Astrocyte of the cerebellum (primary cell): ENCODE measurements around the gene KIR3DL3.
"Not testable (repeated sequence)": the region's sequence is repeated elsewhere in the genome, so short reads cannot be mapped to it uniquely, and the experiment has no call there.

Experiments used
- DNase-seq: peaks from one replicate; pipeline ENCODE4 v3.0.0-alpha.2; 2011; ENCODE audit warnings: low read depth
- H3K4me3 ChIP-seq: 2 replicates; pipeline ENCODE4 v1.5.1; 2011; ENCODE audit warnings: mild to moderate bottlenecking, low read depth, low read length, moderate library complexity
- in situ Hi-C: cut with HindIII; loops from 2 replicates; pipeline ENCODE4 v1.10.0; 2017; ENCODE audit warnings: low sequenced_read_pairs
- TF ChIP-seq, protein P1 (sequence below): IDR thresholded peaks from 2 replicates; pipeline ENCODE4 v1.5.1; 2012; ENCODE audit warnings: low read length, low read depth, moderate library complexity, mild to moderate bottlenecking; ENCODE audit errors: missing control alignments

The KIR3DL3 gene

DNA sequence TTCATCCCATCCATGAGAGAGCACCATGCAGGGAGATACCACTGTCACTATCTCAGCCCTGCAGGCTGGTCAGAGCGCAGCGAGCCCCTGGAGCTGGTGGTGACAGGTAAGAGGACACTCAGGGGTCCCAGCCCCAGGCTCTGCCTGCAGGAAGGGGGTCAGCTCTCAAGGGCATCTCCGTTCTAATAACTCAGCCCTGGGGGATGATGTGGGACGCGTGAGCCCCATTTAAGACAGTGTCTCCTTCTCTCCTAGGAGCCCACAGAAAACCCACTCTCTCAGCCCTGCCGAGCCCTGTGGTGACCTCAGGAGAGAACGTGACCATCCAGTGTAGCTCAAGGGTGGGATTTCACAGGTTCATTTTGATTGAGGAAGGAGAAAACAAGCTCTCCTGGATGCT lies 15.5 kb upstream of the KIR3DL3 start:
- no peak for DNase-seq
- in situ Hi-C loops, result no loop called here
- TF ChIP-seq, protein P1, sequence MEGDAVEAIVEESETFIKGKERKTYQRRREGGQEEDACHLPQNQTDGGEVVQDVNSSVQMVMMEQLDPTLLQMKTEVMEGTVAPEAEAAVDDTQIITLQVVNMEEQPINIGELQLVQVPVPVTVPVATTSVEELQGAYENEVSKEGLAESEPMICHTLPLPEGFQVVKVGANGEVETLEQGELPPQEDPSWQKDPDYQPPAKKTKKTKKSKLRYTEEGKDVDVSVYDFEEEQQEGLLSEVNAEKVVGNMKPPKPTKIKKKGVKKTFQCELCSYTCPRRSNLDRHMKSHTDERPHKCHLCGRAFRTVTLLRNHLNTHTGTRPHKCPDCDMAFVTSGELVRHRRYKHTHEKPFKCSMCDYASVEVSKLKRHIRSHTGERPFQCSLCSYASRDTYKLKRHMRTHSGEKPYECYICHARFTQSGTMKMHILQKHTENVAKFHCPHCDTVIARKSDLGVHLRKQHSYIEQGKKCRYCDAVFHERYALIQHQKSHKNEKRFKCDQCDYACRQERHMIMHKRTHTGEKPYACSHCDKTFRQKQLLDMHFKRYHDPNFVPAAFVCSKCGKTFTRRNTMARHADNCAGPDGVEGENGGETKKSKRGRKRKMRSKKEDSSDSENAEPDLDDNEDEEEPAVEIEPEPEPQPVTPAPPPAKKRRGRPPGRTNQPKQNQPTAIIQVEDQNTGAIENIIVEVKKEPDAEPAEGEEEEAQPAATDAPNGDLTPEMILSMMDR, result no peak
- no peak overlapping the region for H3K4me3 ChIP-seq

- no peak overlapping the region for H3K4me3 ChIP-seq
- no peak for DNase-seq
- TF ChIP-seq, protein P1, result no peak
- in situ Hi-C loops, result no loop called here
Measured at GRCh38 chr19:54709212-54709948, 14.9 kb upstream of the KIR3DL3 start.

DNA sequence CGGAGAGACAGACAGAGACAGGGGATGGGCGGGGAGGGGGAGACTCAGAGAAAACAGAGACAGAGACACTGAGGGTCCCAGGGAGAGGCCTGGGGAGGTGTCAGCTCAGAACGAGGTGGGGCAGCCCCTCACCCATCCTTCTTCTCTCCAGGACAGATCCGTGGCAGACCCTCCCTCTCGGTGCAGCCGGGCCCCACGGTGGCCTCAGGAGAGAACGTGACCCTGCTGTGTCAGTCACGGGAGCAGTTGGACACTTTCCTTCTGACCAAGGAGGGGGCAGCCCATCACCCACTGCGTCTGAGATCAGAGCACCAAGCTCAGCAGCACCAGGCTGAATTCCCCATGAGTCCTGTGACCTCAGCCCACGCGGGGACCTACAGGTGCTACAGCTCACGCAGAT lies 14.3 kb upstream of the KIR3DL3 start:
- in situ Hi-C loops, result not testable (repeated sequence)

DNA sequence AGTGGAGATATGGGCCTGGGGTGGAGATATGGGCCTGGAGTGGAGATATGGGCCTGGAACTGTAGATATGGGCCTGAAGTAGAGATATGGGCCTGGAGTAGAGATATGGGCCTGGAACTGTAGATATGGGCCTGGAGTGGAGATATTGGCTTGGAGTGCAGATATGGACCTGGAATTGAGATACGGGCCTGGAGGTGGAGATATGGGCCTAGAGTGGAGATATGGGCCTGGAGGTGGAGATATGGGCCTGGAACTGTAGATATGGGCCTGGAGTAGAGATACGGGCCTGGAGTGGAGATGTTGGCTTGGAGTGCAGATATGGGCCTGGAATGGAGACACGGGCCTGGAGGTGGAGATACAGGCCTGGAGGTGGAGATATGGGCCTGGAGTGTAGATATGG lies 402 bp downstream of the KIR3DL3 start:
- TF ChIP-seq, protein P1, result no peak
- in situ Hi-C loops, result no loop called here
- DNase-seq, result no peak

More for the DNA sequence above, 14.3 kb upstream of the KIR3DL3 start:
- not testable (repeated sequence) for DNase-seq, H3K4me3 ChIP-seq

DNA sequence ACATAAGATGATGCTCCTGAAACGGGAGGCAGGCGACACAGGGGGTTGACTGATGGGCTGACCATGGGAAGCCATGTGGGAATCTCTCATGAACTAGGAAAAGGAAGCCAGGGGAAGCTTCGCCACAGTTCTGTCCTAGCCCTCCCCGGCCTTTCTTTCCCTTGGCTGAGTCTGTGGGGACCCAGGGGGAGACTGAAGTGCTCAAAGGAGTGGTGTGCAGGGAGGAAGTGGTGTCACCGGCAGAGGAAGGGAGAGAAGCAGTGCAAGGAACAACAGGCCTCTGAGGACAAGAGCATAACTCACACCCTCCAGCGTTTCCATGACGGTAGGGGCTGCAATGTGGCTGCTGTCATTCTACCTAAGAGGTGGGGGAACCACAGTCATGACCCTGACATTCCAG lies 1.1 kb downstream of the KIR3DL3 start:
- DNase-seq, result no peak
- no peak overlapping the region for H3K4me3 ChIP-seq
- in situ Hi-C loops, result no loop called here
- TF ChIP-seq, protein P1, result no peak

More for the DNA sequence above, 402 bp downstream of the KIR3DL3 start:
- no peak overlapping the region for H3K4me3 ChIP-seq

- in situ Hi-C loops, result no loop called here
- DNase-seq, result no peak
- TF ChIP-seq, protein P1, result no peak
- no peak overlapping the region for H3K4me3 ChIP-seq
Measured at GRCh38 chr19:54727562-54727961, 3.3 kb downstream of the KIR3DL3 start.

DNA sequence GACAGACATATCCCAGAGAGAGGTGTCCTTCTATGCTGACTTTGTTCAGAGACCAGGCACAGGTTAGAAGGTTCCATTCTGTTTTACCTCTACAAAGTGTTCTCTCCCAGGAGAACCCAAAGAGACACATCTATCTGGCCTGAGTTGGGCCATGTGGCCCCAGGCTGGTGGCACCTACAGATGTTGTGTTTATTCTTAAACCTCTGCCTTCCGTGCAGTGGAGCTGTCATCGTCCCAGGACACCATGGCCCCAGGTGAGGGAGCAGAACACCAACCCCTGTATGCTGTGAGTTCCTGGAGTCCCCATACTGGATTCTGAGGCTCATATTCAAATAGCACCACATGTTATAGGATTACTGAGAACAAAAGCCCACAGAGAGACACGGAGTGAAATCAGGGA lies 3.9 kb downstream of the KIR3DL3 start:
- H3K4me3 ChIP-seq, result no peak overlapping the region
- no peak for DNase-seq
- TF ChIP-seq, protein P1, result no peak
- in situ Hi-C loops, result no loop called here
